Activated CD4-positive, alpha-beta T cell treated with anti-CD3 and anti-CD28 coated beads, Interleukin-2, amount 50 U/mL, for 4 hours (primary cell): ENCODE results near the gene GRIK3.
"Not testable (repeated sequence)": the region's sequence is repeated elsewhere in the genome, so short reads cannot be mapped to it uniquely, and the experiment has no call there.

Experiments used
- DNase-seq, 2 experiments: peaks; one replicate each; pipeline ENCODE4 v3.0.0-alpha.2; 2020

Gene GRIK3

GRCh38 chr1:36900128-36900527, 134.2 kb downstream of the GRIK3 start:
- DNase-seq = no peak

GRCh38 chr1:36897813-36898212, 136.5 kb downstream of the GRIK3 start:
- DNase-seq = not testable (repeated sequence)

DNA sequence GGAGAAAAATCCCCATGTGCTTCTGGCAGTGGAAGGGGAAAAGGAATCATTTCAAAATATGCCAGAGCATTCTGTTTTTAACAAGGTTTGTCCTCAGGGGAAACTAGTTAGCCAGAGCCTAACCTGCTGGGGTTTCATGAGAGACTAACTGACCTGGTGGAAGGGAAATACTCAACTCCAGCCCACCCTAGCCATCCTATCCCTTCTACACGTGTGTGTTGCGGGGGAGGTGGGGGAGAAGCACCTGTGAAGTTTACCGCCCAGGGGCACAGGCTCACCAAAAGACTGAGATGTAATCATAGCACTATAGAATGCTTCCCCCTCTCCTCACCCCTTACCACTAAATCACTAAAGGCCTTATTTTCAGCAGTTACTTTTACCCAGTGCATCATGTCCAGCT, 139.5 kb downstream of the GRIK3 start:
- no peak for DNase-seq

GRCh38 chr1:36890776-36891175, 143.5 kb downstream of the GRIK3 start:
- DNase-seq = no peak

GRCh38 chr1:36889478-36890226, 144.7 kb downstream of the GRIK3 start:
- DNase-seq = no peak

DNA sequence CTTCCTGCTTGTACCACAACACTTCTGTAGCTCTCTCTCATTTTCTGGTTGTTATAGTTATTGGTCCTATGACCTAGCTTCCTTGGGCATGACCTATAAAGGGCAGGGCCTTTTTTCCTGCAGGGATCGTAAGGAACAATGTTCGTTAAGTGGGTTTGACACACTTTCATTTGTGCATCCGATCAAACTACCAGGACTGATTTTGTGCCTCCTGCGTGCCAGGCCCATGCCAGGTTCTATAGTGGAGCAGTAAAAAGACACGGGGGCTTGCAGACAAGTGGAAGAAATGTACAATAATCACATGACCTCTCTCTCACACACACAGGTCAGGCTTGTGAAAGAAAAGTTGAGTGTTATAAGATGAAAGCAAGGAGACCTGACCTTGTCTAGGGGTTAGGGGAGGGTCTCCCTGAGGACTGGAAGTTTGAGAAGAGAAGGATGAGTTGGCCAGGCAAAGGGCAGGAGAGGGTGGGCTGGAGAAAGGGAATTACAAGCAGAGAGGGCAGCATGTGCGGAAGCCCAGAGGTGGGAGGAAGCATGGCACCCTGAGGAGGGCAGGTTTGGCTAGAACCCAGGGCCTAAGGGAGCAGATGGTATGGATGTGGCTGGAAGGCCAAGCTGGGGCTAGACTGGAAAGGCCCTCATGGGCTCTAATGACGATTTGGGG, 145.4 kb downstream of the GRIK3 start:
- no peak for DNase-seq

DNA sequence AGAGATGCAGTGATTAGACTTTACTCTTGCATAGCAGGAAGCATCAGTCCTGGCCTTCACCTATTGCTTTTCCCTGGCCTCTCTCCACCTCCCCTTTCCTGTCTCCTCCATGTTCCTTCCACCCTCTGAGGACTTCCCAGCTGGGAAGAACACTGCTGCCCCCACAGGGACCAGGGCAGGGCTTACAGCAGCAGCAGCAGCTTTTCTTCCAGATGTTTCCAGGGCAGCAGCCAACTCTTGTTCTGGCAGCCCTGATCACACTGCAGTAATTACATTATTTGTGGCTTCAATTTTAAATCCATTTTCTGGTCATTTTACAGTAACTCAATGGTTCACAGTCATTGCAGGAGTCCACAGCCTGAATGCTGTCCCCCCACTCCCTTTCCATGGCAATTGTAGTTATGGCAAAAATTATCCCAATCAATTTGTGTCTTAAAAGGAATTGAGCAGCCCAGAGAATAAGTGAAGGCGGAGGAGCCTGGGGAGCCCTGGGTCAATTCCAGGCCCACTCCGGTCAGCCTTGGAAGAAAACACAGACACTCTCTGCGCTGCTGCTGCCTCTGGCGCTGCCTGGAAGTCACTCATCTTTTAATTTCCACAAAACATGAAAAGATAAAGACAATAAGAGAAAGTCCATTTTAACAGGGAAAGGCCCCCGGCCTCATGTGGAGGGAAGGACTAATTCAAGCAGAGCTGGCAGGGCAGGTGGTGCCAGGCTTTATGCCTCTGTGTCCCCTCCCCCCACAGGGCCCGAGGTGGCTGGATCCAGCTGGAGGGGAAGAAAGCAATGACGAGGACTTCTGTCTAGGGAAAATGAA, 148.6 kb downstream of the GRIK3 start:
- no peak for DNase-seq

- DNase-seq = no peak
These were observed 149.5 kb downstream of the GRIK3 start for GRCh38 chr1:36884801-36885200.

- DNase-seq = no peak
These were observed 150.2 kb downstream of the GRIK3 start for GRCh38 chr1:36884029-36884701.

- no peak for DNase-seq
These were observed 150.9 kb downstream of the GRIK3 start for GRCh38 chr1:36883315-36883949.

- no peak for DNase-seq
These were observed 151.6 kb downstream of the GRIK3 start for GRCh38 chr1:36882536-36883285.

- DNase-seq = no peak
These were observed 152.8 kb downstream of the GRIK3 start for GRCh38 chr1:36881541-36881940.

GRCh38 chr1:36881068-36881405, 153.3 kb downstream of the GRIK3 start:
- no peak for DNase-seq

DNA sequence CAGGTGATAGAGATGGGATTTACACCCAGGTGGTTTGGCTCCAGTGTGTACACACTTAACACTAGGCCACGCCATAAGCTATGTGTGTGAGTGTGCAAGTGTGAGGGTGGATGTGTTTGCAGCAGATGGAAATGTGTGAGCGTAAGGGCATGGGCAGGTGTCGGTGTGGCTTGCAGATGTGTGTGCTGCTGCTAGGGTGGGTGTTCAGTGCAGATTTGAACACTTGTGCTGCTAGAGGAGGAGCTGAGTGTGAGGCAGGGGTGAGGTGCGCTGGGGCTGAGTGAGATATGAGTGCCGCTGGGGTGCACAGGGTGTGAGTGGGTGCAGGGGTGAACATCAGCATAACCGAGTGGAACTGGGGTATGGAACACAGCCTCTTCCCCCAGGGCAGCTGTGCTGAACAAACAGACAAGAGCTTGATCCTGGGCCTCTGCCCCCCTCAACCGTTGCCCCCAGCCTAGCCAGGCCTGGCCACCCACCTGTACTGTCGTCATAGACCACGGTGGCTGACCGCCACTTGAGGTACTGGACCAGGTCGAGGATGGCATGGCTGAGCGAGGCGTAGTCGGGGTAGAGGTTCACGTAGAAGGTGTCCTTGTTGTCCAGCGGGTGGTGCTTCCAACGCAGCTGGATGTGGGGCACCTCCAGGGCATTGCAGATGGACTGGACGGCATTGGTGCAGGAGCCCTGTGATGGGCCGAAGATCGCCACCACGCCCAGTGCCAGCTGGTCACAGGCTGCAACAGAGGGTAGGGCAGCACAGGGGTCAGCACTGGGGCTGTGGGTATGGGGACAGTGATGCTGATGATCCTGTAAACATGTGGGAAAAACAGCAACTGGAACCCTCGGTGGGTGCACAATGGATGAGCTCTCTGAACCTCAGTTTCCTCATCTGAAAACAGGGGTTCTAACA, 153.9 kb downstream of the GRIK3 start:
- DNase-seq = no peak

GRCh38 chr1:36879613-36880012, 154.7 kb downstream of the GRIK3 start:
- no peak for DNase-seq

DNA sequence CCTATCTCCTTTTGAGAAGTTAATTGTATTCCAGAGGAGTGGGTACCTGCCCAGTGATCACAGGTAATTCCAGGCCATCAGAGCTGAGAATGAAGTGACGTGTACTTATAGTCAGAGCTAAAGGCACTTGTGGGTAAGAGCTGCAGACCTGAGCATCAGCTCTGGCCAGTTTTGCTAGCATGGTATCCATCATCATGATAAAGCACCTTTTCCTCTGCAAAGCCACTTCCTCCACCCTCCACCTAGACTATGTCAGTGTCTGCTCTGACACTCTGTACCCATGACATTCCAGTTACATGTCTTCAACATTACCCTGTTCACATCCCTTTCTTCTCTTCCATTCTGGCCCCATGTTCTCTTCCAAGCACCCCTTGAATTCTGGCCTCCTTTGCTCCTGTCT, 157.3 kb downstream of the GRIK3 start:
- no peak for DNase-seq

- no peak for DNase-seq
These were observed 159.8 kb downstream of the GRIK3 start for GRCh38 chr1:36874271-36875060.

DNA sequence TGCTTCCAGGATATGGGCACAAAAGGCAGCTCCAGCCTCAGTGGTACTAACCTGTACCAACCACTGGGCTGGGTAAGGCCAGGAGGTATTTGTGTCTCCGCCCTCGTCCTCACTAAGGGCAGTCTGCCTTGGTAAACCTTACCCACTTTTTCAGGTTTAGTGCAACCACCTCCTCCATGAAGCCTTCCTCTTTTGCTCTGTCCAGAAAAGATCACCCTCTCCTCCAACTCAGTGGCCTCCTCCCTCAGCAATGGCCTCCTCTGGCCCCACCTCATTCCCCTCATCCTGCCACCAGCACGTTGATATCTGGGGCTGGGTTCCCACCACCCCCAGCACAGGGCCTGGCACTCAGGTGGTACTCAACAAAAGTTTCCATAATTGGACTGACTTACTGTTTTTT, 161.5 kb downstream of the GRIK3 start:
- no peak for DNase-seq

GRCh38 chr1:36872126-36872754, 162.1 kb downstream of the GRIK3 start:
- no peak for DNase-seq
